ENCODE data around the gene SERPINA9.

SERPINA9 gene

GRCh38 chr14:94476023-94476422 lies at the start of gene SERPINA9:
TSS of gene SERPINA9 (minus strand) at chr14:94476197. CDS start at chr14:94469840, 6,357 bp downstream.
- H3K27ac ChIP-seq, result no peak within 1 kb of the TSS
- no peak for TF ChIP-seq CTCF (IDR thresholded peaks at IDR 0.05)
- peak; percentile 12 for DNase-seq (ENCODE audit: low spot score)
- H3K4me3 ChIP-seq, result no peak within 1 kb of the TSS

GRCh38 chr14:94524093-94524492 lies 48.1 kb upstream of the SERPINA9 start:
- no peak for DNase-seq (ENCODE audit: low spot score)
- Histone ChIP-seq H3K4me3 (no peak overlapping the region), H3K27ac (no peak overlapping the region)
- TF ChIP-seq CTCF (IDR thresholded peaks at IDR 0.05), result no peak

GRCh38 chr14:94523265-94523664 lies 47.3 kb upstream of the SERPINA9 start:
- DNase-seq (ENCODE audit: low spot score), result no peak
- TF ChIP-seq CTCF (IDR thresholded peaks at IDR 0.05), result no peak
- no peak overlapping the region for H3K4me3 ChIP-seq

GRCh38 chr14:94522115-94522724 lies 46.2 kb upstream of the SERPINA9 start:
- no peak for DNase-seq (ENCODE audit: low spot score)
- Histone ChIP-seq H3K27ac (no peak overlapping the region), H3K4me3 (no peak overlapping the region)
- TF ChIP-seq CTCF (IDR thresholded peaks at IDR 0.05), result no peak

More at GRCh38 chr14:94523265-94523664, 47.3 kb upstream of the SERPINA9 start:
- H3K27ac ChIP-seq, result no peak overlapping the region

GRCh38 chr14:94521375-94522114 lies 45.5 kb upstream of the SERPINA9 start:
- Histone ChIP-seq H3K27ac (no peak overlapping the region), H3K4me3 (no peak overlapping the region)
- no peak for TF ChIP-seq CTCF (IDR thresholded peaks at IDR 0.05)
- no peak for DNase-seq (ENCODE audit: low spot score)

- no peak for DNase-seq (ENCODE audit: low spot score)
- no peak overlapping the region for H3K4me3 ChIP-seq
- H3K27ac ChIP-seq, result no peak overlapping the region
- no peak for TF ChIP-seq CTCF (IDR thresholded peaks at IDR 0.05)
Observed at GRCh38 chr14:94517641-94518257, 41.8 kb upstream of the SERPINA9 start.

All from coronary artery (tissue), 2 donors.